CD4-positive, alpha-beta T cell (primary cell): ENCODE measurements around the gene CADPS. TPM values are rescaled to one million over a fixed set of nuclear protein-coding genes. Genes with fewer than 3 reads are reported as not detected.

Experiments
- ATAC-seq: fragments of 200-7000 bp; cut with Tn5 transposase; one replicate; pipeline ENCODE4 v1.10.0; 2022; ENCODE audit warnings: mild to moderate bottlenecking; ENCODE audit not compliant: poor library complexity
- CTCF ChIA-PET: fragments of 350-600 bp; sonication (Branson Sonifier 250); formaldehyde crosslinking; loops from one replicate; lab custom pipeline; 2021; ENCODE audit warnings: antibody characterized with exemption, inconsistent platforms; lab: Charles Lee
- POLR2A ChIA-PET: fragments of 350-600 bp; sonication (Branson Sonifier 250); formaldehyde crosslinking; loops from one replicate; lab custom pipeline; 2021; ENCODE audit warnings: antibody characterized with exemption, inconsistent platforms; lab: Charles Lee
- DNase-seq, 14 experiments: peaks; one replicate each; pipeline ENCODE4 v3.0.0-alpha.2; 2013 to 2020; ENCODE audit warnings: mixed read lengths in 2 of 14
- H3K27ac ChIP-seq, 2 donors: one replicate each; pipeline versions ENCODE4 v1.5.1 to v1.7.0; 2013; ENCODE audit warnings: low read length in 2 of 2, low read depth in 1 of 2, mild to moderate bottlenecking in 1 of 2
- H3K27me3 ChIP-seq, 2 experiments: 1 replicate in 1 of 2; 2 replicates in 1 of 2; pipeline versions ENCODE4 v1.6.1 to v1.7.0; 2013; ENCODE audit warnings: low read length in 2 of 2, control low read depth in 1 of 2, mild to moderate bottlenecking in 1 of 2, moderate library complexity in 1 of 2; ENCODE audit not compliant: insufficient read depth in 2 of 2, control insufficient read depth in 1 of 2
- H3K36me3 ChIP-seq: one replicate; pipeline ENCODE4 v1.6.1; 2013; ENCODE audit warnings: low read length, control low read depth; ENCODE audit not compliant: insufficient read depth
- H3K4me1 ChIP-seq: one replicate; pipeline ENCODE4 v1.6.1; 2013; ENCODE audit warnings: low read length, control low read depth; ENCODE audit not compliant: insufficient read depth
- H3K4me3 ChIP-seq: one replicate; pipeline ENCODE4 v1.5.1; 2013; ENCODE audit warnings: mild to moderate bottlenecking, low read length, moderate library complexity
- H3K9me3 ChIP-seq, 2 experiments: 1 replicate in 1 of 2; 2 replicates in 1 of 2; pipeline versions ENCODE4 v1.6.1 to v1.7.0; 2013; ENCODE audit warnings: low read length in 2 of 2, mild to moderate bottlenecking in 2 of 2, control low read depth in 1 of 2, moderate library complexity in 1 of 2; ENCODE audit not compliant: control insufficient read depth in 1 of 2, insufficient read depth in 1 of 2
- H3K27ac Mint-ChIP-seq: one replicate; pipeline ENCODE4 v1.8.0; 2020; ENCODE audit warnings: mixed read lengths
- H3K27me3 Mint-ChIP-seq: one replicate; pipeline ENCODE4 v1.8.0; 2021; ENCODE audit warnings: mixed read lengths
- H3K36me3 Mint-ChIP-seq: one replicate; pipeline ENCODE4 v1.8.0; 2021; ENCODE audit warnings: low read depth, mixed read lengths
- H3K4me1 Mint-ChIP-seq: one replicate; pipeline ENCODE4 v1.8.0; 2021; ENCODE audit warnings: low read depth, mixed read lengths
- H3K4me3 Mint-ChIP-seq: one replicate; pipeline ENCODE4 v1.8.0; 2020; ENCODE audit warnings: mild to moderate bottlenecking, mixed read lengths
- H3K9me3 Mint-ChIP-seq: one replicate; pipeline ENCODE4 v1.8.0; 2020; ENCODE audit warnings: mixed read lengths
- intact Hi-C, 2 experiments: fragments of 100-400 bp; cut with DNase I in 1 of 2; cut with micrococcal nuclease in 1 of 2; formaldehyde crosslinking; loops; one replicate each; pipeline versions ENCODE4 v1.15.1 to v1.9.0; 2023 to 2025; cut with DNase I, micrococcal nuclease
- total RNA-seq, 174 experiments: library from RNA in 2 of 174; stranded (reverse) in 2 of 174; gene quantifications; one replicate each; pipeline ENCODE4 v1.2.3 and lab custom pipeline; 2021 to 2026
- TF ChIP-seq, protein P1 (sequence below): fragments of 200-600 bp; IDR thresholded peaks from one replicate; pipeline ENCODE4 v1.8.0; 2022; ENCODE audit warnings: antibody characterized with exemption, mild to moderate bottlenecking

Gene CADPS
- total RNA-seq, 2 experiments from 2014 or later = not detected

GRCh38 chr3:62669161-62669560, 206.1 kb downstream of the CADPS start:
- DNase-seq (no peak), ATAC-seq (no peak)
- Histone ChIP-seq H3K27me3 (no peaks in the 10 kb centered on the region), H3K9me3 (no peaks in the 10 kb centered on the region), H3K36me3 (no peaks in the 10 kb centered on the region), H3K4me3 (no peak overlapping the region), H3K4me1 (no peaks in the 10 kb centered on the region), H3K27ac (no peak overlapping the region)
- H3K27ac Mint-ChIP-seq = no peak overlapping the region
- POLR2A ChIA-PET = no interaction called here
- peaks cover 3% of the 10 kb centered on the region for H3K27me3 Mint-ChIP-seq
- no peaks in the 10 kb centered on the region for H3K36me3 Mint-ChIP-seq
- H3K4me1 Mint-ChIP-seq = no peaks in the 10 kb centered on the region
- no peaks in the 10 kb centered on the region for H3K9me3 Mint-ChIP-seq
- CTCF ChIA-PET = no interaction called here
- intact Hi-C loops = no loop called here
- H3K4me3 Mint-ChIP-seq = no peak overlapping the region
- TF ChIP-seq, protein P1, sequence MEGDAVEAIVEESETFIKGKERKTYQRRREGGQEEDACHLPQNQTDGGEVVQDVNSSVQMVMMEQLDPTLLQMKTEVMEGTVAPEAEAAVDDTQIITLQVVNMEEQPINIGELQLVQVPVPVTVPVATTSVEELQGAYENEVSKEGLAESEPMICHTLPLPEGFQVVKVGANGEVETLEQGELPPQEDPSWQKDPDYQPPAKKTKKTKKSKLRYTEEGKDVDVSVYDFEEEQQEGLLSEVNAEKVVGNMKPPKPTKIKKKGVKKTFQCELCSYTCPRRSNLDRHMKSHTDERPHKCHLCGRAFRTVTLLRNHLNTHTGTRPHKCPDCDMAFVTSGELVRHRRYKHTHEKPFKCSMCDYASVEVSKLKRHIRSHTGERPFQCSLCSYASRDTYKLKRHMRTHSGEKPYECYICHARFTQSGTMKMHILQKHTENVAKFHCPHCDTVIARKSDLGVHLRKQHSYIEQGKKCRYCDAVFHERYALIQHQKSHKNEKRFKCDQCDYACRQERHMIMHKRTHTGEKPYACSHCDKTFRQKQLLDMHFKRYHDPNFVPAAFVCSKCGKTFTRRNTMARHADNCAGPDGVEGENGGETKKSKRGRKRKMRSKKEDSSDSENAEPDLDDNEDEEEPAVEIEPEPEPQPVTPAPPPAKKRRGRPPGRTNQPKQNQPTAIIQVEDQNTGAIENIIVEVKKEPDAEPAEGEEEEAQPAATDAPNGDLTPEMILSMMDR = no peak

- TF ChIP-seq, protein P1 = no peak
- H3K27me3 ChIP-seq = no peaks in the 10 kb centered on the region
- no peak overlapping the region for H3K4me3 ChIP-seq
- Mint-ChIP-seq H3K27me3 (peaks cover 3% of the 10 kb centered on the region), H3K4me1 (no peaks in the 10 kb centered on the region), H3K9me3 (no peaks in the 10 kb centered on the region), H3K4me3 (no peak overlapping the region), H3K36me3 (no peaks in the 10 kb centered on the region), H3K27ac (no peak overlapping the region)
- ATAC-seq (no peak), DNase-seq (no peak)
- no peaks in the 10 kb centered on the region for H3K9me3 ChIP-seq
- H3K36me3 ChIP-seq = no peaks in the 10 kb centered on the region
- intact Hi-C loops = no loop called here
- H3K27ac ChIP-seq = no peak overlapping the region
- ChIA-PET CTCF (no interaction called here), POLR2A (no interaction called here)
- no peaks in the 10 kb centered on the region for H3K4me1 ChIP-seq
Measured at GRCh38 chr3:62667714-62668113, 207.5 kb downstream of the CADPS start.

DNA sequence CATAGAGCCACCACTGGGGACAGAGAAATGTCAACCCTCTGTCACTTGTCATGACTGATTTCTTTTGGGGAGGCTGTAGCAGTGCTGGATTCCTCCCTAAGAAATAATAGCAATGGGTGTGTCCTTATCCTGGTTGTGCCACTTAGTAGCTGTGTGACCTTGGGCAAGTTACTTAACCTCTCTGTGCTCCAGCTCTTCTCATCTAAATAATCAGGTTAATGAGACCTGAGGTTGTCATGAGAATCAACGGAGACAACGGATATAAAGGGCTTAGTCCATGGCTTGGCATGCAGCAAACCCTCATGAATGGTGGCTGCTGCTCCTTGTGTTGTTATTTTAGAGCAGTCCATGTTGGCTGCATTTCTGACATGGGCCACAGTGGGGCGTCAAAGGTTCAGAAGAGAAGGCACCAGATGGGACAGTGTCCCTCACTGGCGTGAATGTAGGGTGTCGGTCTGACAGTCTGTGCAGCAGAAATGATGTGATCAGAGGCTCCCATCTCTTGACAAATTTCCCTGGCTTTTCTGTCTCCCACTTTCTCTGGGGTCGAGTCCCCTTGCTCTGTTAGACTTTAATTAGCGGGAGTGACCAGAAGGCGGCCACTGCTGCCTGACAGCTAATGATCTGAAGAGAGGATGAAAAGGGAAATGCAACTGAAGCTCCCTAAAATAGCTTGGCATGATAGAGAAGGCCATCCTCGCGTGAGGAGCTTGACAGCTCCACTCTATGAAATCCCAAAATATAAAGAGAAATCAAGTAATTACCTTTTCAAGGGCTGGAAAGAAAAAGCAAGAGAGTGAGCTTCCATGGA, 209.4 kb downstream of the CADPS start:
- H3K27ac ChIP-seq = no peak overlapping the region
- ChIA-PET POLR2A (no interaction called here), CTCF (no interaction called here)
- TF ChIP-seq, protein P1 = no peak
- no peaks in the 10 kb centered on the region for H3K27me3 ChIP-seq
- intact Hi-C loops = no loop called here
- ATAC-seq (no peak), DNase-seq (peak in 3 of 14 experiments; percentile 3 to 6 (median 4))
- no peaks in the 10 kb centered on the region for H3K36me3 Mint-ChIP-seq
- no peak overlapping the region for H3K27ac Mint-ChIP-seq
- no peak overlapping the region for H3K4me3 ChIP-seq
- no peaks in the 10 kb centered on the region for H3K9me3 Mint-ChIP-seq
- H3K4me3 Mint-ChIP-seq = no peak overlapping the region
- H3K4me1 ChIP-seq = no peaks in the 10 kb centered on the region
- peaks cover 3% of the 10 kb centered on the region for H3K27me3 Mint-ChIP-seq
- H3K9me3 ChIP-seq = no peaks in the 10 kb centered on the region
- H3K4me1 Mint-ChIP-seq = no peaks in the 10 kb centered on the region
- no peaks in the 10 kb centered on the region for H3K36me3 ChIP-seq
